Stimulated activated naive CD4-positive, alpha-beta T cell treated with Interleukin-2 at 50 U/mL for 16 hours (primary cell): ENCODE results near the gene ANXA6.
"Not testable (repeated sequence)": the region's sequence is repeated elsewhere in the genome, so short reads cannot be mapped to it uniquely, and the experiment has no call there.

Experiments used
- DNase-seq: peaks from one replicate; lab custom pipeline; 2025; lab: John Stamatoyannopoulos, UW

ANXA6 gene

DNA sequence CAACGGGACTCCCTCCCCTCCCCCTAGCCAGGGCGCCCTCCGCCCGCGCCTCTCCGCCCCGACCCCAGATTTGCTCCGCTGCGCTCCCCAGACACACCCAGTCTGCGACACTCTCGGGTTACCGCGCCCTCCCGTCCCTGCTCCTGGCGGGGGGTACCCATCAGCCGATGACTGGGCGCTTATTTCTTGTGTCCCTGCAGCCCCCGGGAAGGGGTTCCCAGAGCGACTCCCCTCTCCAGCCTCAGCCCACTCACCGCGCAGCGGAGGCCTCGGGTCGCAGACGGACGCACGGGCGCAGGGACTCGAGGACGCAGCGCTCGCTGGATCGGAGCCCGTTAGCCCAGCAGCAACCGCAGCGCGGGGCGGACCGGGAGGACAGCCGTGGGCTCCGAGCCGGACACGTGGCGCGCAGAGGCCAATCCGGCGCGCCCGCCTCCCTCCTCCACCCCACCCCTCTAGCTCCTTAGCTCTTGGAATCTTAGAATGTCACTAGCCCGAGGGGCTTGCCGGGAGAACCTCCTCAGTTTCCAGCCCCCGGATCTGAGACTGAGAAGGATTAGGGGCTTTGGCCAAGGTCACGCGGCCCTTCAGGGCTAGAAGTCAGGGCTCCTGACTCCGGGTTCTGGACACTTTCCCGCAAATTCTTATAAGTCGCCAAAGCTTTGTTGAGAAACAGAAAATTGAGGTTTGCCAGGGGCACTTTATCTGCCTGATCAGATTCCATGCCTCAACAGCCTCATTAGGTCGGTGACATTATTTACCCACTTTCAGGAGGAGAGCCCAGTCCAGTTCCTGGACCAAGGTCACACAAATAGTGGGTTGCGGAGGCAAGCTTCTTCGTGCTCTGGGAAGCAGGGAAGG, at the start of gene ANXA6:
Gene ANXA6 (minus strand): TSS at position 354 of the 861 bp plus-strand sequence. CDS start 9,878 bp downstream, outside the sequence.
- peak; percentile 61 for DNase-seq

DNA sequence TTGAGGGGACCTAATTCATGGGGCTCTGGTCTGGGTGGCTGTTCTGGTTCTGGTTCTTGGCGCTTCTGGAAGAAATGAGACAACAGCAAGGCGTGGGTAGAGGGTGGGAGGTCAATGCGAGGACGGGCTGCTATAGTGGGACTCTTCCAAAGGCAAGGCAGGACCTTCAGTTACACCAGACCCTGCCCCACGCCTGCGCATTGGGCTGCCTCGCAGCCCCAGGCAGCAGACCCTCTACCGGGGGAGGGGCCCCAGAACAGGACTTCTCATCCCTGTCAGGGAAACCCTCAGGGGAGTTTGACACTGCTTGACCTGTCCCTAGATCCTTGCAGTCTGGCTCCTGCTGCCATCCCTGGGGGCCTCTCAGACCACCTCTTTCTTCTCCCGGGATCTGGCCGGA, 47.8 kb upstream of the ANXA6 start:
- no peak for DNase-seq

DNA sequence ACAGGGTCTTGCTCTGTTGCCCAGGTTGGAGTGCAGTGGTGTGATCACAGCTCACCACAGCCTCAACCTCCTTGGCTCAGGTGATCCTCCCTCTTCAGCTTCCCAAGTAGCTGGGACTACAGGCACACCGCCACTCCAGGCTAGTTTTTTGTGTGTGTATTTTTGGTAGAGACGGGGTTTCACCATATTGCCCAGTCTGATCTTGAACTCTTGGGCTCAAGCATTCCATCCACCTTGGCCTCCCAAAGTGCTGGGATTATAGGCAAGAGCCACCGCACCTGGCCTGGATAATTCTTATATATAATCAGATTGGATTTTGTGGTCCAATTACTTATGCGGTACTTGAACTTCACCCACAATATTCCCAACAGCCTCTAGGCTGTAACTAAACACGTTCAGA, 46.5 kb upstream of the ANXA6 start:
- DNase-seq = no peak

DNA sequence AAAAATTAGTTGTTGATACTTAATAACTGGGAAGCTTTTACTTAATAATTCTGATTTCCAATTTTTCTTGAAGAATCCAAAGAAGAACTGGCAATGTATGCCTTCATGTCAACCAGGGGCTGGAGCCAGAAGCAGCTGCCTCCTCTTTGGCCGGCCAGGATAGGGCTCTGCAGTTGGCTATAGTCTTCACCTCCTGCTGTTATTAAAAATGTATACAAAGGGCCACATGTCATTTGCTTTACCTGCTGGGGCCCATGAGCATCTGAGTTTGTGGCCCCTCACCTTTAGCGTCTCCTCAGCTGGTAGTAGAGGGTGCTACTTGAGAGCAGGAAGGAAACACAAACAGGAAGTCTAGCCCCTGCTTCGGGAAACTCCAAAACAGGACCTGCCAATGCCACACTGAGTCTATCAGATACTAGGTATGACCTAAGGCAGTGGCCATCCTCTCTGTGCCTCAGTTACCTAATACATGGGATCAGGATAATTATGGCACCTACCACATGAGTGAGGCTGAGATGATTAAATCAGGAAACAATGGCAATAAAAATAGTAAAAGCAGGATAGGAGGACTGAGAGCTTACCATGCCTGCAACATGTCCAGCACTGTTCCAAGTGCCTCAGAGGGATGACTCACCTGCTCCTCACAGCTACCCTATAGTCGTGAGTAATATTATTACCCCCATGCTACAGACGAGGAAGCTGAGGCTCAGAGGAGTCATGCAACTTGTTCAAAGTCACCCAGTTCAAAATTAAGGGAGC, 45.0 kb upstream of the ANXA6 start:
- DNase-seq = peak; percentile 45

DNA sequence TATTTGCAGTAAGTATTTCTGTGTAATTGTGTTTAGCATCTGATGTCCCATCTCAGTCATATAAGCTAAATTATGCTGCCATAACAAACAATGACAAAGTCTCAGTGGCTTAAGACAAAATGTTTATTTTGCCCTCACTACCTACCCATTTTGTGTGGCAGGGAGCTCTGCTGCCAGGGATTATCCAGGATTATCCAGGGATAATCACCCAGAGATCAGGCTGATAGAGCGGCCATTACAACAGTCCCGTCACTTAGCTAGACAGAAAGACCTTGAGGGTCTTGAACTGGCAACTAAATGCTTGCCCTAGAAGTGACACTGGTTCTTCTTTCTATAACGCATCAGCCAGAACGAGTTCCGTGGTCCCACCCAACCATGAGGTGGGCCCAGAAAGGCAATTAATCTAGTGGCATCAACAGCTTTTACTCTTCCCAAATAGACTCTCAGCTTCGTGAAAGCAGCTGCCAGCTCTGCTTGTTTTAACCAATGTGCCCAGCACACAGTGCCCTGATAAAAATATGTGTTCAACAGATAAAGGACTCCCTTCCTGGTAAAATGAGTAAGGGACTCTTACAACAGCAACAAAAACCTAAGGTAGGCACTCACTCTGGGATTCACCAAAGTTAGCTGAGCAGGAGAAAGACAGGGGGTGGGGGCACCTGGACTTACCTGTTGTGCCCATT, 43.5 kb upstream of the ANXA6 start:
- no peak for DNase-seq

DNA sequence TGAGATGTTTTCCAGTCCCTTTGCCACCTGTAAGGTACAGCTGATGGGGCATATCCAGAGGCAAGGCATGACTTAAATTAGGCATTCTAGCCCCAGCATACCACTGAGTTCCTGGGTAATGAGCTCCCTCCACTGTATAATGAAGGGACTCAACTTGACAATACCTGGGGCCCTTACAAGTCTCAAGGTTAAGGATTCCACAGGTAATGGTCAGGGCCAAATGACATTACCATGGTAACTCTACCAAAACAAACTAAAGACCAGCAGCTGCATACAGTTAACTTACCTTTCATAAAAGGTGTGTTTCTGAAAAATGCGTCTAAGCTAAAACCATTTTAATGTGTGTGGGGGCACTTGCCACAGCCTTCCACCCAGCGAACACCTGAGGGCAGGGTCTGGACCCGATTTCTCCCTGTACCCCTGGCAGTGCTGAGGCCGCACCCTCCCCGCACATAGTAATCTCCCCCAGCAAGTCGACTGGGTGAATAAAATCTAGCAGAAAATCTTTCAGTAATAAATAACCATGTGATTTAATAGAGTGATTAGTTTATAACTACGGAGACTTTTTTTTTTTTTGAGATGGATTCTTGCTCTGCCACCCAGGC, 42.1 kb upstream of the ANXA6 start:
- no peak for DNase-seq

DNA sequence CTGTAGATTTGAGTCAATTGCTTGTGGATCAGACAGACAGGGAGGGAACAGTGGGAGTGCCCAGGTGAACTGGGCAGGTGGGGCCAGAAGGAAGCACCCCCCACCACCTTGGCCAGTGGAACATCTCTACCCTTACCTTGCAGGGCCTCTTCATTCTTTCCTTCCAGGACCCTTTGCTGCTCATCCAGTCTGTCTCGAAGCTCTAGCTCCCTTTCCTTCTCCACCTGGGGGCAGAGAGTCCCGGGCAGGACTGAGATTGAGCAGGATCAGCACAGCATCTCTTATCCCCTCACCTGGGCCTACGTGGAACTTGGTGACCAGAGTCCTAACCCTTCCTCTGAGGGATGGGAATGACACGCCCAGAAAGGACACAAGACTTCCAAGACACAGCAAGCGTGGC, 41.3 kb upstream of the ANXA6 start:
- no peak for DNase-seq

DNA sequence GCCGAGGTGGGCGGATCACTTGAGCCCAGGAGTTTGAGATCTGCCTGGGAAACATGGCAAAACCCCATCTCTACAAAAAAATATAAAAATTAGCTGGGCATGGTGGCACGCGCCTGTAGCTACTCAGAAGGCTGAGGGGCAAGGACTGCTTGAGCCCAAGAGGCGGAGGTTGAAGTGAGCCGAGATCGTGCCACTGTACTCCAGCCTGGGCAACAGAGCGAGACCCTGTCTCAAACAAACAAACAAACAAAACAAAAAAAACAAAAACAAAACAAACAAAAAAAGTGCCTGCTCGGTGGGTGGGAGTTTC, 39.7 kb upstream of the ANXA6 start:
- not testable (repeated sequence) for DNase-seq

DNA sequence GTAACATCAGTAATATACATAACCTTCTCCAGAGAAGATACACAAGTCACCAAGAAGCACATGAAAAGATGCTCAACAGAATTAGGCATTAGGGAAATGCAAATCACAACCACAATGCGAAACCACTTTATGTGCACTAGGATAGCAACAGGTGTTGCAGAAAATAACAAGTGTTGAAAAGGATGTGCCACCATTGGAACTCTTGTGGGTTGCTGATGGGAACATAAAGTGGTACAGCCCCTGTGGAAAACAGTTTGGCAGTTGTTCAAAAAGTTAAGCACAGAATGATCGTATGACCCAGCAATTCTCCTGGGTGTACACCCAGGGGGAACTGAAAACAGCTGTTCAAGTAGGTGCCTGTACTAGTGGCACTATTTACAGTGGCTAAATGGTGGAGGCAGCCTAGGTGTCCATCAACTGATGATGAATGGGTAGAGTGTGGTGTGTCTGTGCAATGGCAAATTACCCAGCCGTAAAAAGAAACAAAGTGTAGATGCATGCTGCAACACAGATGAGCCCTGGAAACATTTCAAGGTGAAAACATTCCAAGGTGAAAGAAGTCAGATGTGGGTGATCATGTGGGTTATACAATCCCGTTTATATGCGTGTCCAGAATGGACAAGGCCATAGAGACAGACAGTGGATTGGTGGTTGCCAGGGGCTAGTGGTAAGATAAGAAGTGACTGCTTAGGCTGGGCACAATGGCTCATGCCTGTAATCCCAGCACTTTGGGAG, 39.1 kb upstream of the ANXA6 start:
- DNase-seq = no peak

DNA sequence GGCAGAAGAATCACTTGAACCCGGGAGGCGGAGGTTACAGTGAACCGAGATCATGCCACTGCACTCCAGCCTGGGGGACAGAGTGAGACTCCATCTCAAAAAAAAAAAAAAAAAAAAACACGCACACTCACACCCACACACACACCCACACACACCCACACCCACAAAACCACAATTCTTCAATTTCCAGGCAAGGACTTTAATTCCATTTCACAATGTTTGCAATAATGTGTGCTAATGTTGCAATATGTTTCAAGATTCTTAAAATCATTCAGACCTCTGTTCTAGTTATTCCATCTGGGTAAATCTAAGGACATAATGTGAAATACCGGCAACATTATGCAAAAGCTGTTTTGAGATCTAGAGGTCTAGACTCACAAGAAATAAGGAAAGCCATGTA, 38.0 kb upstream of the ANXA6 start:
- peak; percentile 23 for DNase-seq

DNA sequence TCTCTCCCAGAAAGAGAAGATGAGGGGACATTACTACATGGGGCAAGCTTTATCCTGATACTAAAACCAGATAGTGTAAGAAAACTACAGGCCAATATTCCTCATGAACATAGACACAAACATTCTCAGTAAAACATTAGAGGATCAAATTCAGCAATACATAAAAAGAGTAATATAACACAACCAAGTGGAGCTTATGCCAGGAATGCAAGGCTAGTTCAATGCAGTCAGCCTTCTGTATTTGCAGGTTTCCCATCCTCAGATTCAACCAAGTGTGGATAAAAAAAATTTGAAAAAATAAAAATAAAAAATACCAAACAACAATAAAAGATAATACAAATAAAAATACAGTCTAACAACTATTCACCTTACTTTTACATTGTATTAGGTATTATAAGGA, 35.0 kb upstream of the ANXA6 start:
- DNase-seq = no peak

DNA sequence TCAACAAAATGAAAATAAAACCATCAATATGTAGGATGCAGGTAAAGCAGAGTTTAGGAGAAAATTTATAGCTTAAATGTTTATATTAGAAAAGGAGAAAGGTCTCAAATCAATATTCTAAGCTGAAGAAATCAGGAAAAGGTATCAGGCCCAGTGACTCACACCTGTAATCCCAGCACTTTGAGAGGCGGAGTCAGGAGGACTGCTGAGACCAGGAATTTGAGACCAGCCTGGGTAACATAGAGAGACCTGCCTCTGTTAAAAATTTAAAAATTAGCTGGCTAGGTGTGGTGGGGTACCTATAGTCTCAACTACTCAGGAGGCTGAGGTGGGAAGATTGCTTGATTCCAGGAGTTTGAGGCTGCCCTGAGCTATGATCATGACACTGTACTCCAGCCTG, 34.1 kb upstream of the ANXA6 start:
- no peak for DNase-seq

DNA sequence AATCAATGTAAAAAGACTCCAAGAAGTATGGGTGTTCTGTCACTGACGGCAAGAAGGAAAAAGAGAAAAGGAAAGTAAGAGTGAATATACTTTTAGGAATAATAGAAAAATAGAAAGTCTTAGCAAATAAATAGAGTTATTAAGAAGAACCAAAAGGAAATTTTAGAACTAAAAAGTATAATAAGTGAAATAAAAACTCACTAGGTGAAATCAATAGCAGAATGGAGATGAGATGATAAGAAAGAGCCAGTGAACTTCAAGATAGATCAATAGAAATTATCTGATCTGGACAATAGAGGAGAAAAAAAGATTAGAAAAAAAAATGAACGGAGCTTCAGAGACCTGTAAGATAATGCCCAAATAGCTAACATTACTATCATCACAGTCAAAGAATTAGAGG, 31.6 kb upstream of the ANXA6 start:
- no peak for DNase-seq

DNA sequence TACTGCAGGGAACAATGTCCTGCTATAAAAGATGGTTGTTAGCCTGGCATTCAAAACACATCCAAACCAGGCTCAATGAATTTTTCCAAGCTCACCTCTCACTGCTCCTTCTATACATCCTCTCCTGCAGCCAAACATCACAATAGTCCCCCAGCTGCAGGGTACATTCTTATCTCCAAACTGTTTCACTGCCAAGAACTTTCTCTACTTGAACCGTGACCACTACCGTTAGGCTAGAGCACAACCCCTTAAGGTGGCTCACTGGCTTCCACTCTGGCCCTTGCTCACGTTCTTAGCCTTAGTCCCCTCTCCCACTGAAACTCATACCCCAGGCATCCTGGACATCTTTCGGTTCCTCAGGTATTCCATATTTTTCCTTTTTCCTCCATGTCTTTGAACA, 29.0 kb upstream of the ANXA6 start:
- no peak for DNase-seq

DNA sequence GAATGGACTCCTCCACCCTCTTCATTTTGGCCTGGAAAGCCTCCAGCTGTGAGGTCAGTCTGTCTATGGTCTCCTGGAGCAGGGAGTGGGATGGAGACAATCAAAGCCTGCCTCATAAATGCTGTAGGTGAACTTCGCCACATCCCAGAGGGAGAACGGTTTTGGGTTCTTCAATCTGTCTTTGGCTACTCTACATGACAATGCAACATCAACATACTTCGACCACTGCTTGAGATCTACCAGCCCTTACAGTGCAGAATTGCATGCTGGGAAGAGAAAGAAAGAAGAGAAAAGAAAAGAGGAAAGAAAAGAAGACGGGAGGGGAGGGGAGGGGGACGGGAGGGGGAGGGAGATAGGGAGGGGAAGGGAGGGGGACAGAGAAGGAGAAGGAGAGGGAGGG, 28.5 kb upstream of the ANXA6 start:
- no peak for DNase-seq

DNA sequence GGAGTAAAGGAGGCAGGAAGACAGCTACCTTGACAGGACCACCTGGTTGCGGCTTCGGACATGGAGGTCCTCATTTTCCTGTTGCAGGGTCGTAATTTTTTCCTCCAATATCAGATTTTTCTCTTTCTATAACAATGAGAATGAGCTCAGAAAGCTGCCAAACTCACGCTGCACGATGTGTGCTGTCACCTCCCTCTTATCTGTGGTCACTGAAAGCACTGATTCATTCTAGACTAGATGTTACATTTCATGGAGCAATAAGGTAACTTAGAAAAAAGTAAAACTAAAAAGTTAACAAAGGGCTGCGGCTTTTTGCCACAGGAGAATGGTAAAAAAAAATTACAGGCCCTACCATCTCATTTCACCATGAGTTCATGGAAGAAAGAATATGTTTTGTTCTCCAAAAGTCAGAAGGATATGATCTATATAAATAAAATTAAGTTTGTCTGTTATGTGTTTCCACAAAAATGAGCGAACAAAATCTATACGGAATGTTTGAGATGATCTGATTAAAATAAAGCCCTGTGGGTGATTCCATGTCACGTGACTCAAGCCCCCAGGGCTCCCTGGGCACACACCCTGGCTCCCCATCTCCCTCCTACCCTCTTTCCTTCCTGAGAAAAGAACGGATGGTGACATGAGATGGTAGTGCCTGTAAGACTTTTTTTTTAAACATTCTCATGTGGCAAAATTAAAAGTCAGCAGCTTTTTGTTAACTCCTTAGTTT, 26.9 kb upstream of the ANXA6 start:
- DNase-seq = no peak

DNA sequence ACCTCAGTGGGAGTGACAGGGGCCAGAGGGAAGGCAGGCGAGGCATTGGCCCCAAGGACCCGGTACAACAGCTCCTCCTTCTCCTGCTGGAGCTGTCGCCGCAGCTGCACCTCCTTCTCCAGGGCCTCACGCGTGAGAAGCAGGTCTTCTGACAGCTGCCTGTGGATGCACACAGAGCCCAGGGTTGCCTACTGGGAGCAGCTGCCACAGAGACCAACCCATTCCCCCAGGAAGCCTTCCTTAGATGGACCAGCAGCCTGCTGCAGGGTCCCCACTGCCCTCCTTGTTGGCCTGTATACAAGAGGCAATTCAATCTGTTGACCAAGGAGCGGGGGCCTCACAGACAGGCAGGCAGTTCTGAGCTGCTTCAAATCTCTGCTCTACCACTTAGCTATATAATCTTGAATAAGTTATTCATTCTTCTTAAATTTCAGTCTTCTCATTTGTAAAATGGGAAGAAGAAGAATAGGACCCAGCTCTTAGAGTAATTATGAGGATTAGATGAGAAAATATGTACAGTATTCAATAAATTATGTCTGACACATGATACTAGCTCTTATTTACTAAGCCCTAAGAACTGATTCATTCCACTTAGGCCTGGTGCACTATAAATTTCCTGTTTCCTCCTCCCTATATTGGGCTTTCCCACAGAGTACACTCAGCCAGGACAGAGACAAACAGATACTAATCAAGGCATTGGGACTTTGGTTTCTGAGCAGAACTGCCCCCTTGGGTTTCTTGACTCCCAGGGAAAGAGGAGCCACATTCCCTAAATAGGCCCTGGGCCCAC, 26.1 kb upstream of the ANXA6 start:
- no peak for DNase-seq

DNA sequence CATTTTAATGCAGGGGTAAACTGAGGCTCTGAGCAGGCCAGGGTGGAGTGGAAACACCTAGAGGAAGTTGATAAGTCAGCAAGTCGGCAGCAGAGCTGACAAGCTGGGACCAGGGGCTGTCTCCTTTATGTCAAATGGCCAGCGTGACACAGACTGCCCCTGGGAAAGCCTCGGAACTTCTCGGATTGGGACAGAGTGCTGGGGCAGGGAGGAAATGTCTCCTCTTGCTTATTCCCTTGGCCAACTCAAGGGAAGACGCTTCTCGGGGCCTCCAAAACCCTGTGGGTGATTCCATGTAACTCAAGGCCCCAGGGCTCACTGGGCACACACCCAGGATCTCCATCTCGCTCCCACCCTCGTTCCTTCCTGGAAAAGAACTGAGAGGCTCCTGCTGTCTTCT, 25.4 kb upstream of the ANXA6 start:
- DNase-seq = no peak

DNA sequence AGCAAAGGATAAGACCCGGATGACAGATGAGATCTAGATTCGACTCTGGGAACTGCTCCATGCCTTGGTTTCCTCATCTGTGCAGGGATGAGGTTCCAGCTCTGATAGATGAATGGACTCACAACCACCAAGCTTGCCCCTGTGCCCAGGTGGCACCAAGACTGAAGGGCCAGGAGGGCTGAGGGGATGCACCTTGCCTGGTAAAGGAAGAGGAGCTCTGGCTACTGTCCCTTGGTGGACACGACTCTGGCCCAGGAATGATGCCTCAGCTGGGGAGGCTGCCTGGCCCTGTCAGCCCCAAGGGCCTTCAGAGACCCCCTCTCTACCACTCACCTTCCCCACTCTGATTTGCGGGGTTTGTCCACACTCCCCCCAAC, 24.9 kb upstream of the ANXA6 start:
- no peak for DNase-seq

DNA sequence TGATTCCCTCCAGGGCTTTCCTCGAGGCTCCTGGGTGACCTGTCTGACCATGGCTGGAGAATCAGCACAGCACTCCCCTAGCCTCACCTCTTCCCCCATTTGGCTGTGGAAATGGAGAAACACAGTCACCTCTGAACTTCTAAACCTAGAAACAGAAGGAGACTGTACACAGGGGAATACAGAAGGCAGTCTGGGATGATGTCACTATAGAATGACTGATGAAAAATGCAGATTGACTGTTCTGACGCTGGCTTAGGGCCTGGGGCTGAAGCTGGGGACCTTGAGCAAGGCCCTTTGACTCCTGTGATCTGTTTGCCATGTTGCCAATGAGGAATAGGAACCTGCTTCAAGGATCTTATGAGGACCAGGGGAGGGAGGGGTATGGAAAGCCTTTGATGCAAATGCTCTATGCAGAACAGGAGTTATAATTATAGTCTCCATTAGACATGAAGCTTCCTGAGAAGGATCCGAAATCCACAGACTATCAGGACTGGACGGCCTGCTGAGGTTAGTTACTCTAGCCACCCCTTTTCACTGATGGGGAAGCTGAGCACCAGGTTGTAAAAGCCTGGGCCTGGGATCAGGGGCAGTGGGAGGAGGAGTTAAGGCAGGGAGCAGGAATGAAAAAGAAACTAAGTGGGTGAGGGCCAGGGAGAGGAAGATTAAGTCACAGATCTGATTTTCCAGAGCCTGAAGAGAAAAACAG, 24.4 kb upstream of the ANXA6 start:
- no peak for DNase-seq
